Neural progenitor cell (in vitro differentiated cells): Measurements from ENCODE around the gene RNF4.

Experiments used
- EZH2 ChIP-seq: fragments of 200-600 bp; sonication (generic); IDR thresholded peaks from 2 replicates; pipeline ENCODE4 v1.6.1; 2017; ENCODE audit warnings: antibody characterized with exemption, mild to moderate bottlenecking, moderate library complexity
- EZH2phosphoT487 ChIP-seq: fragments of 200-600 bp; sonication (generic); IDR thresholded peaks from 2 replicates; pipeline ENCODE4 v1.6.1; 2017; ENCODE audit warnings: antibody characterized with exemption
- TF ChIP-seq, protein P1 (sequence below): fragments of 200-600 bp; sonication (generic); IDR thresholded peaks from 2 replicates; pipeline ENCODE4 v1.5.1; 2017; ENCODE audit warnings: antibody characterized with exemption, mild to moderate bottlenecking

GRCh38 chr4:2501034-2501594, 32.2 kb downstream of the RNF4 start:
- TF ChIP-seq, protein P1, sequence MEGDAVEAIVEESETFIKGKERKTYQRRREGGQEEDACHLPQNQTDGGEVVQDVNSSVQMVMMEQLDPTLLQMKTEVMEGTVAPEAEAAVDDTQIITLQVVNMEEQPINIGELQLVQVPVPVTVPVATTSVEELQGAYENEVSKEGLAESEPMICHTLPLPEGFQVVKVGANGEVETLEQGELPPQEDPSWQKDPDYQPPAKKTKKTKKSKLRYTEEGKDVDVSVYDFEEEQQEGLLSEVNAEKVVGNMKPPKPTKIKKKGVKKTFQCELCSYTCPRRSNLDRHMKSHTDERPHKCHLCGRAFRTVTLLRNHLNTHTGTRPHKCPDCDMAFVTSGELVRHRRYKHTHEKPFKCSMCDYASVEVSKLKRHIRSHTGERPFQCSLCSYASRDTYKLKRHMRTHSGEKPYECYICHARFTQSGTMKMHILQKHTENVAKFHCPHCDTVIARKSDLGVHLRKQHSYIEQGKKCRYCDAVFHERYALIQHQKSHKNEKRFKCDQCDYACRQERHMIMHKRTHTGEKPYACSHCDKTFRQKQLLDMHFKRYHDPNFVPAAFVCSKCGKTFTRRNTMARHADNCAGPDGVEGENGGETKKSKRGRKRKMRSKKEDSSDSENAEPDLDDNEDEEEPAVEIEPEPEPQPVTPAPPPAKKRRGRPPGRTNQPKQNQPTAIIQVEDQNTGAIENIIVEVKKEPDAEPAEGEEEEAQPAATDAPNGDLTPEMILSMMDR, result no peak
- no peak for TF ChIP-seq EZH2phosphoT487
- TF ChIP-seq EZH2, result no peak
